GM21390 (cell line): ENCODE results near the gene ITPK1.

Experiments
- ATAC-seq: cut with Tn5 transposase; IDR thresholded peaks from one replicate; pipeline ENCODE4 v1.9.1; 2021; ENCODE audit not compliant: unreplicated experiment

Gene ITPK1

DNA sequence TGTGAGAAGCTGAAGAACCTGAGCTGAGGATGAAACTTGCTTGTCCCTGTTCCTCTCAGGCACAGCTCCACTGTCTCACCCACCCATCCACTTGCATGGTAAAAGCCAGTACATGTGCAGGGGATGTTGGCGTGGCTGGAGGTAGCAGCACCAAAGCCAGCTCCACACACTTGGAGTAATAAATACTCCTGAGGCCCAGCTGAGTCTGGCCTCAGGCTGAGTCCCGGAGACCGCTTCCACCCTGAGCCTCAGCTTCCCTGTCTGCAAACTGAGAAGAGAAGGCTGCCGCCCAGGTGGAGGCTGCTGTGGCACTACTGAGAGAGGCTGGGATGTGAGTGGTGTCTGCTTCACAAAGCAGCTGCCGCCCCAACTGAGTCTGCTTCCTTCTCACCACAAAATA is 173.6 kb downstream of the ITPK1 start:
- no peak for ATAC-seq

DNA sequence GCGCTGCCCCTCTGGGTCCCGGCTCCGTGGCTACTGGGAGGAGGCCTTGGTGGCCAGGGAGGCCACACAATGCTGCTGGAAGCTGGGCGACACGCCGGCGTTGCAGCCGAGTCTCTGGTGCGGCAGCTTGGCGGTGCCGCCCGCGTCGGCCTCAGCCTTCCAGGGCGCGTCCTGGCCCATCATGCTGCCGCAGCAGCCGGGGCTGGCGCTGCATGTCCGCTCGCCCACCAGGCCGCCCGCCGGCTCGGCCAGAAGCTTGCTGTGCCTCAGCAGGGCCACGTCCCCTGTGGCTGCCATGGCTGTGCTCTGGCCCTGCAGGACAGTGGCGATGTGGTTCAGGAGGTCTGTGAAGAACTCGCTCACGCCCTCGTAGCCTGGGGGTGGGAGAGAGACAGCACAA is 174.2 kb downstream of the ITPK1 start:
- no peak for ATAC-seq

DNA sequence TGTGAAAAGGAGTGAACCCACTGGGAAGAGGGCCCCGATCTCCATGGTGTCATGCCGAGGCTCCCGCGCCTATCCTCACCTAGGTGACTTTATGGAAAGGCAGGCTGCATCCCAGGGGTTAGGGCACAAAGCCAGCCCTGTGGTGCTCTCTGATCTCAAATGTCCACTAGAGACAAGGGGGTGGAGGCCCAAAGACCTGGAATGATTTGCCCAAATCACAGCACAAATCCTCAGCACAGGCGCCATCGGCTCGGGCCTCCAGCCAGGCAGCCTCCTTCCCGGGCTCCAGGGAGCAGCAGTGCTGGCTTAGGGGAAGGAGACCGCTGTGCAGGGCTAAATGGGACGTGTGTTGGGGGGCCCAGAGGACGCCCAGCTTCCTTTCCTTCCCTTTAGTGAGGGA is 175.2 kb downstream of the ITPK1 start:
- no peak for ATAC-seq

DNA sequence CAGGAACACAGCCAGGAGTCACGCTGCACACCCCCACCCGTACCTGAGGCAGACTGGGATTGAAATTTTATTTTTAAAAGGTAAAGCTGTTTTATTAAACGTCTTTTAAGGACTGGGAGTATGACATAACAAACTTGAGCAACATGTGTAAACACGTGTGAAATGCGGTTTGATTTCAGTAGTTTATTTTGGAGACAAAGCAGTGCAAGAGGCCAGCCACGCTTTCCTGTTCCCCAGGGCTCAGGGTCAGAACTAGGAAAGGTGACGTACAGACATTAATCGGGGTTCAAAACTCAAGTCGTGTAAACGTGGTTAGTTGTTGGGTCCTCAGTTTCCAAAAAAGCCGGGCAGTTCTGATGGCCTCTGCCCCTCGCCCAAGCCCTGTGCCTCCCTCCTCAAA is 176.0 kb downstream of the ITPK1 start:
- ATAC-seq = no peak

DNA sequence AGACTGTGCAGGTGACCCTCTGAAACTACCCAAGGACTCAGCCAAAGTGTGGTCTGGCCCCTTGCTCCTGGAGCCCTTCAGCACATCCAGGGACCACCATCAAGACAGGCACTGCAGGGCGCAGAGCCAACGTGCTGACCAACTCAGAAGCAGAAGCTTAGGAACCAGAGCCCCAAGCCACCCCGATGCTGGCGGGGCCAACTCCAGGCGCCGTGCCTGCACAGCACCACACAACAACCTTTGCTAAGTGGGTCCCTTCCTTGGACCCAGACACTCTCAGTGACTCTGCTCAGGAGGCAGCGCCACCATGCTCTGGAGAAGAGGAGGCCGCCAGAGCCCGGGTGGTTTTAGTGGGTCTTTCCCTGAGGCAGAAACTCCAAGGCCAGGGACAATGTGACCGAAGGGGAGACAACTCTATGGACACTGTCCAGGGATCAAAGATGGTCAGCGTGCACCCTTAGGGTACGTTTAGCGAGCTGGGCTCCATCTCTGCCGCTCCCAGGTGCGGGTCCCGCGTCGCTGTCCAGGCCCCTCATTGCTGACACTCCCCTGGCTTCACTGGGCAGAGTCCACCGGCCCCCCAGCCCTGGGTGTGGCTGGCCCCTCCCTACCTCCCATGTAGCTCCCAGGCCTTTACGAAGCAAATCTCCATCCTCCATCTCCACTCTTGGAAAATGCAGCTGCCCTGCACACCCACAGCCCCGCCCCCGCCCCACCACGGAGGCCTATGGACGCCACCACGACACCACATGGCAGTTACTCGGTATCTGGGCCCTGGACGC is 176.6 kb downstream of the ITPK1 start:
- ATAC-seq = no peak

DNA sequence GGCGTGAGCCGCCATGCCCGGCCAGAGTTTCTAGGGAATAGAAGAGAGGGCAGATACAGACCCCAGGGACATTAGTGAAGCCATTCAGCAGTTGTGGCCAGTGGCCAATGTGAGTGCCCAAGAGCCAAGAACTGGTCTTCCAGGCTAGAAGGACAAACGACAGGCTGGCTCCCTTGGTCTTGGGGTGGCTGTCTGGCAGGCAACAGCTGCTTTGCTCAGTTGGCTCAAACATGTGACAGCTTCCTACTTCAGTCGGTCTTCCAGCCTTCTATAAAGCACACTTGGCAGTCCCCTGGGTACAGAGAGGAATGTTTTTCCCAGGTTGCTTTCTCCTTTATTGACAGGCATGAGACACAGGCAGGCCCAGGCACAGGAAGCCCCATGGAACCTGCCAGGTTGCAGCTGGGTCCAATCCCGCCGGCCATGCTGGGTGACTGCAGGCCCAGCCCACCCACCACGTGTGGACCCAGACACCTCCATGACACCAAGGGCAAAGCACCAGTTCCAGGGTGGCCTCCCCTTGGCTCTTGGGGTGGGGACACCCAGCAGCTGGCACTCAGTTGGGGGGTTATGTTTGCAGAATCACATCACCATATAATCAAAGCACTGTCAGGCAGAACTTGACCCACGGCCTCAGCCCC is 177.4 kb downstream of the ITPK1 start:
- no peak for ATAC-seq

DNA sequence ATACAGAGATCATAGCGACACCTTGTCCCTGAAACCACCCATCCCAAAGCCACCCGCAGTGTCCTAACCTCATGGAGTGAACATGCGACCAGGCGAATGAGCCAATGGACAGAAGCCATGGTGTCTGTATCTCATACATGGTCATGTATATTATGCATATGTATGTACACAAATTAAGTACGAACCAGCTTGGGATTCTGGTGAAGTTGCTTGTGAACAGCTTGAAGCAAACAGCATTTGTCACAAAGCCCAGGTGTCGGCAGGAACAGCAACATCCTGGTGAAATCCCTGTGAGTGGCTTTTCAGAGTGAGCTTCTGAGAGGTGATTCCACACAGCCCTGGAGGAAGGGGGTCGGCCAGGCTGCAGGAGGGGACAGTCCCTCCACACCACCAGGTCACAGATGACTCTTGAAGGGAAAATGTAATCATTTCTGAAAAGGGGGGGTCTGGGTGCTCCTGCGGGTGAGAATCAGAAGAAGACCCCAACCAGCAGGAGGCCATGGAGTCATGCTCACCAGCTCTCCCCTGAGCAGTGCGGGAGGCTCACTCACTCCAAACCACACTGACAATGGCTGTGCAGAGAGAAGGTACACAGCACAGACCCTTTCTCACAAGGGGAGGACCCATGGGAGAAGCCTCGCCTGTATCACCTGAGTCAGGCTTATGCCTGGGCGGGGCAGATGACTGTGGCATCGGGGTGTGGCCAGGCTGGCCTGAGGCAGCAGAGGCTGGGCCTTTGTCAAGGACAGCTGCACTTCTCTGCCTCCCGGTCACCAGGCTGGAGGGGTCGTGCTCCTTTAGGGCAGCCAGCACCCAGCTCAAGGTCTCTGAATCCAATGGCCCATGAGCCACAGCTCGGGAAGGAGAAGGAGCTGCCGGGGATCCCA is 178.4 kb downstream of the ITPK1 start:
- ATAC-seq = no peak

DNA sequence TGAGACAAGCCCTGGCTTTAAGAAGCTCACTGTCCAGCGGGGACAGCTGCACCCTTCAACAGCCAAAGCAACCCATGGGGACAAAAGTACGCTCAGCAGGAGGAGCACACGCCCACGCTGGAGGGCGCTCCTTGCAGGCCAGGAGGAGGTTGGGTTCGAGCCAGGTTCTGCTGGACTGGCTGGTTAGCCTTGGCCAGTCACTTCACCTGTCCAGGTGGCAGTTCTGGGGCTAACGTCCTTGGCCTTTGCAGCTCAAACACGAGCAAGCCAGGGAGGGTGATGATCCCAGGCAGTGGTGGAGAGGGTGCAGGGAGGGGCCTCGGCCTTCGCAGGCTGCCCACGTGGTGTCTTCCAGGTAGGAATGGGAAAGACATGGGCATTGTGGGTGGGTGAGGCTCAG is 179.6 kb downstream of the ITPK1 start:
- no peak for ATAC-seq

DNA sequence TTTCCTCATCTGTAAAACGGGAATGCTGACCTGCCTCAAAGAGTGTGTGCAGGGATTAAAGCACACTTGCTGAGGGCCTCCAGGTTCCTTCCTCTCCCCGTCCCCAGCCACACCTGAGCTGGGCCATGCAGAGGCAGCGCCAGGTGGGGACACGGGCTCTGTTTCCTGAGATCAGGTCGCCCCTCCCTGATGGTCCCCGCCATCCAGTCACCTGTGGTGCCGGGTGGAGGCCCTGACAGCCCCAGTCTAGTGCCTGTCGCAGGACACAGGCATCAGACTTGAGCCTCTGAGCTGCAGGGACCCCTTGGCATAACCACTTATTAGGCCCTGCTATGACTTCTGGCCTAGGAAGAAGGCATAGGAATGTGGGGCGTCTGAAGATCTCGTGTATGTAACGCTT is 180.3 kb downstream of the ITPK1 start:
- no peak for ATAC-seq

DNA sequence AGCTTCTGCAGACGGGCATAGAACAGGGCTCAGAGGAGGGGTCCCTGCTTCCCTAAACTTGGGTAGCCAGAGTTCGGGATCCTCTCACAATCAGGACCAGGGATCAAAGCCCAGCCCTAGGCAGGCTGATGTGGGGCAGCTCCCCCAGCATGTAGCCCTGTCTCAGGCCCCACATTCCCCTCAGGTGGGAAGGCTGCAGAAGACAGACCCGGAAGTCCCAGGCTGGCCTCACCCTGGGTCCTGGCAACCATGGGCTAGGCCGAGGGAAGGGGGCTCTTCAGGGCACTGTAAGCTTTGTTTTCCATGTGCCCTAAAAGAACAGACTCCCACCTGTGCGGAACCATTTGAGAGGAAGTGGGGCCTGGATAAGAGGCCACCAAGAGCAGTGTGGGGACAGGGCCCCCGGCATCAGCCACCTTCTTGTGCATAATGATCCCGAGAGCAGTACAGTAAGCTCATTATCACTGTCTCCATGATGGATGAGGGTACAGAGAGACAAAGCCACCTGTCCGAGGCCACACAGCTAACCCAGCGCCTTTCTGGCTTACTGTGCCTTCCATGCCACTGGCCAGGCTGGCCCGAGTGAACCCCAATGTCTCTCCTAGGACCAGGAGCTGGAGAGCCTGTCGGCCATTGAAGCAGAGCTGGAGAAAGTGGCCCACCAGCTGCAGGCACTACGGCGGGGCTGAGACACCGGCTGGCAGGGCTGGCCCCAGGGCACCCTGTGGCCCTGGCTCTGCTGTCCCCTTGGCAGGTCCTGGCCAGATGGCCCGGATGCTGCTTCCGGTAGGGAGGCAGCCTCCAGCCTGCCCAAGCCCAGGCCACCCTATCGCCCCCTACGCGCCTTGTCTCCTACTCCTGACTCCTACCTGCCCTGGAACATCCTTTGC is 181.3 kb downstream of the ITPK1 start:
- ATAC-seq = no peak

DNA sequence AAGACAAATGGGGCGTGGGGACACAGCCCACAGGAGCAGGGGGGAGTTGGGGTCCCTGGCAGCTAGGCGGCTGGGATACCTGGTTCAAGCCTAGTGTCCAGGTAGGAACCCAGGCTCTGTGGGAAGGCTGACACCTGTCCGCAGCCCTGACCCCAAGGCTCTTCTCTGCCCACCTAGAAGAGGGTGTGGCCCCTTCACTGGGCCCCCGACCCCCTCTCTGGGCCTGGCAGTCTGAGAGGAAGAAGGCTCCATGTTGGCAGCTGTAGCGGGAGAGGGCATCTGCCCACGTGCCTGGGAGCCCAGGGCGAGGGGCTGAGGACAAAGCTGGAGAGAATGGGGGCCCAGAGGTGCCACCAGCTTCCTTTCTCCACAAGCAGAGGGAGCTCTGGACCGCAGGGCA is 182.2 kb downstream of the ITPK1 start:
- ATAC-seq = no peak

DNA sequence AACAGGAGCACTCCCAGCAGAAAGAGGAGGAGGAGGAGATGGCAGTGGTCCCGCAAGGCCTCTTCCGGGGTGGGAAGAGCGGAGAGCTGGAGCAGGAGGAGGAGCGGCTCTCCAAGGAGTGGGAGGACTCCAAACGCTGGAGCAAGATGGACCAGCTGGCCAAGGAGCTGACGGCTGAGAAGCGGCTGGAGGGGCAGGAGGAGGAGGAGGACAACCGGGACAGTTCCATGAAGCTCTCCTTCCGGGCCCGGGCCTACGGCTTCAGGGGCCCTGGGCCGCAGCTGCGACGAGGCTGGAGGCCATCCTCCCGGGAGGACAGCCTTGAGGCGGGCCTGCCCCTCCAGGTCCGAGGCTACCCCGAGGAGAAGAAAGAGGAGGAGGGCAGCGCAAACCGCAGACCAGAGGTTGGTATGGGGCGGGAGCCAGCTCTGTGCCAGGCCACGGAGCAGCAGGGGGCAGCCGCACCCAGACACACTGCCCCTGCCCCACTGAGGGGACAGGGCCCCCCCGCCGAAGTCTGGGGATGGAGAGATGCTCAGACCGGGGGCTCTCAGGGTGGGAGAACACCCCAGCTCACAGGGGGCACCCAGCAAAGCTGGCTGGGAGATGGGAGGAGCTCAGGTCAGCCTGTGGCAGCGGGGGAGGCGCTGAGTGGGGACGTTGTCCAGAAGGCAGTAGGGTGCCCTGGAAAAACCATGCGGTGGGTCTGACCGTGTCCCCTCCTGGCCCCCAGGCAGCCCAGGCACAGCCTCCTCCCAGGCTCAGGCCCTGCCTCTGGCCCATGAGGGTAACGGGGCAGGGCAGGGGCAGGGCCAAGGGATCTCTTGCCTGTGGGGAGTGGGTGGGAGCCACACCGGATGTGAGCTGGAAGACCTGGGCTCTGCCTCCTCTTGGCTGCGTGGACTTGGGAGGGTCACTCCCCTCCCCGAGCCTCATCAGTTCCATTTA is 183.0 kb downstream of the ITPK1 start:
- no peak for ATAC-seq

DNA sequence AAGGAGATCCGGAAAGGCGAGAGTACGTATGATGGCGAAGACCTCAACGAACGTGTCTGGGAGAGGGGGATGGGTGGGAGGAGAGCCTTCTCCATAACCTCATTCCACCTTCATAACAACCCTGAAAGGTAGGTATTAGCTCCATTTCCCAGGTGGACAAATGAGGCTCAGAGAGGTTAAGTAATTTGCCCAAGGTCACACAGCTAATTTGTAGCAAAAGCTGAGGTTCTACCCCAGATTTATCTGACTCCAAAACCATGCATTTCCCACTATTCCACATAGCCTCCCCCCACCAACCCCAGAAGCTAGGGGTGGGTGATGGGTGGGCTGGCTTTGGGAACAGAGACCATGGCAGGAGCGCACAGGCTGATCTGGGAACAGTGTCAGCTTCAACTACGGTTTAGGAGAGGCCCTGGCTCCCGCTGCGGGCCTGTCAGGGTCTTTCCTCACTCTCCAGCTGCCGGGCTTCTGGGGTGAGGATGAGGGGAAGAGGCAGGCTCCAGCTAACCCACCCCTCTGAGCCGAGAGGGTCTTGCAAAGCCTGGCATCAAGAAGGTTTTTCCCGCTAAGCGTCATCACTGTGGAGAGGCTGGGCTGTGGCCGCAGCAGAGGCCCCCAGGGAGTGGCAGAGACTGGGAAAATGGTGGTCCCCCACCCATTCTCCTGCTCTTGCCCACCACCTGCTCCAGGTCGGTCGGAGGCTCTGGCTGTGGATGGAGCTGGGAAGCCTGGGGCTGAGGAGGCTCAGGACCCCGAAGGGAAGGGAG is 183.9 kb downstream of the ITPK1 start:
- ATAC-seq = no peak

DNA sequence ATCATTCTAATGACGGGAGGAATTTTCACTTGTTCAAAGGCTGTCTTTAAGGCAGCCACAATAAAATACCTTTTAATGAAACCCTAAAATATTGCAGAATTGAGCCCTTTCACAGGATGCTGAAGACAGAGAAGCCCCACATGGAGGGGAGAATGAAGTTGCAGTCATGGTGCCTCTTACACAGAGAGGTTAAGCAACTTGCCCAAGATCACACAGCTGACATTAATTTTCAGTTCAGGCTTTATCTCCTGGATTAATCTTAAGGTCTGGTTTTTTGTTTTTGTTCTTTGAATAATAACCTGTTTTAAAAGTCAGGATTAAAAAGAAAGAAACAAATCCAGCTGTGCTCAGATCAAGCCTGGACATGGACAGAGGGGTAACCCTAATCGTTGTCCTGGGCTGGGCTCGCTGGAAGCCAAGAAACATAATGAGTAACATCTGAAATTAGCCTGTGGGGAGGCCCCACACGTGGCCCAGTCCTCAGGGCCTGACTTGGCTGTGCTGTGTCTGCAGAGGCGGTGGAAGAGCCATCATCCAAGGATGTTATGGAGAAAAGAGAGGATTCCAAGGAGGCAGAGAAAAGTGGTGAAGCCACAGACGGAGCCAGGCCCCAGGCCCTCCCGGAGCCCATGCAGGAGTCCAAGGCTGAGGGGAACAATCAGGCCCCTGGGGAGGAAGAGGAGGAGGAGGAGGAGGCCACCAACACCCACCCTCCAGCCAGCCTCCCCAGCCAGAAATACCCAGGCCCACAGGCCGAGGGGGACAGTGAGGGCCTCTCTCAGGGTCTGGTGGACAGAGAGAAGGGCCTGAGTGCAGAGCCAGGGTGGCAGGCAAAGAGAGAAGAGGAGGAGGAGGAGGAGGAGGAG is 184.8 kb downstream of the ITPK1 start:
- no peak for ATAC-seq

DNA sequence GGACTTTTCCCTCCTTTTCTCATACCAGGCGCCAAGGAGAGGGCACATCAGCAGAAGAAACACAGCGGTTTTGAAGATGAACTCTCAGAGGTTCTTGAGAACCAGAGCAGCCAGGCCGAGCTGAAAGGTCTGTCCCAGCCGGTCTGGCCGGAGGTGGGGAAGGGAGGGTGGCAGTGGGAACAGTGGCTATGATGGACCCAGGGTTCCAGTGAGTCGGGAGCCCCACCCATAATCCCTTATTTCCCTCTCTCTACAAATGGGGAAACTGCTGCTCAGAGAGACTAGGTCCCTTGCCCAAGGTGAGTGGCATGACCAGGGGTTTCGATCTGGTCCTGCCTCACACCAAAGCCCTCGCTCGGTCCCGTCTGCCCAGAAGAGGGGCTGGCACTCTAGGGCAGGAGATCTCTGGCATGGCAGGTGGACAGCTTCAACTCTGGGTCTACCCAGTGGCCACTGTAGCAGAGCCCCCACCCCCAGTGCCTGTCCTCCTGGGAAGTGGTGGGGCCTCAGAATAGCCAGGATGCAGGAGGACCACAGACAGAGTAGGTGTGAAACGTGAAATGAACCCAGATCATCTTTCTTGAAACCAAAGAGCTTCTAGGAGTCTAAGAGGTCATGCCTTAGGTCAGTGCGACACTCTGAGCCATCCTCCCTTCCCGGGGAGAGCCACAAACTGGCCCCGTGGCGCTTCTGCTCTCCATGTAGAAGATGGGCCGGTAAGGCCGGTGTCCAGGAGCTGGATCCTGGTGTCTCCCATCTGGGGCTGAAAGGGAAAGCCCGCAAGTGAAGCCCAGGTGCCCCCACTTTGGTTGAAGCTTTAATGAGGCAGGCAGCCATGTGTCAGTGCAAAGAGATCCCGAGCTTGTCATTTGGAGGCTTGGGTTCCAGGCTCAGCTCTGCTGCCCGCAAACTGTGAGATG is 185.8 kb downstream of the ITPK1 start:
- ATAC-seq = no peak

DNA sequence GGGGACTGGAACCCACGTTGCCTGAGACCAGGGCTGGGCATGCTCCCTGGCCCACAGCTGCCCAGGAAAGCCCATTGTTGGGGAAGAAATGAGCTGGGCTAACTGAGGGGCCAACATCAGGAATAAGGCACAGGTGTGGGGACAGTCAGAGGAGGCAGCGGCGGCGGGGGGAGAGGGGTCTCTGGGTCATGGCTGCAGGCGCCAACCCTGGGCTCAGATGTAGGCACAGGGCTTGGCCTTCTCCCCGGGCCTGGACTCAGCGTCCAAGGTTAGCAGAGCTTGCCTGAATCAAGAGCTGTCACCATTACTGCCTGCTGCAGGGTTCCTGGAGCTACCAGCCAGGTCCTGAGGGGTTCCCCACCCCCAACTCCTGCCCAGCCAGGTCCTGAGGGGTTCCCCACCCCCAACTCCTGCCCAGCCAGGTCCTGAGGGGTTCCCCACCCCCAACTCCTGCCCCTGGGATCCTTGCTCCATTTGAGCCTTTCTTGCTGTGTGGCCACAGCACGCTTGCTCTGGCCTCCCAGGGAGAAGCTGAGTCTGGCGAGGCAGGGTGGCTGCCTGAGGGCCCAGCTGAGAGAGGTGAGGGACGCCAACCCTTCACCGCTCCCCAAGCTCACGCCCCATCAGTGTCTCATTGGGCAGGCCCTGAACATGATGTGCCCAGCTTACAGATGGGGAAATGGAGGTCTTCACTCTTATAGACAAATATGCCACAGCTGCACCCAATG is 186.6 kb downstream of the ITPK1 start:
- no peak for ATAC-seq
